ENCODE results near the gene UBE2E3.

DNA sequence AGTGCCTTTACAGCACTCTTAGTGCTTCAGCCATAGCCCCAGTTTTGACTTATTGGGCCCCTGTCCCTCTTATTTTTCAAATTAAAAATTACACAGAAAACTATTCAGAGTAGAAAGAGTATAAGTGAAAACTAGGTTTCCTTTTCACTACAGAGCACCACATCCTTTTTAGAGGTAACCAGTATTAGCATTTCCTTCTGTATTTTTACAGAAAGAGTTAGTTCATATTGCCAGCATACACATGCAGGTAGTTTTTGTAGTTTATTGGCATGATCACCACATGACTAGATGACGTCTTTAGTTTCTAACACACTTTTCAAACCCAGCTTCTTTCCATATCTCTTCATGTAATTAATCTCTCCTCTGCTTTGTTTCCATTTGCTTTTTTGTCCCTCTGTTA lies 66.4 kb downstream of the UBE2E3 start:
- TF ChIP-seq CTCF (IDR thresholded peaks at IDR 0.05; ENCODE audit: low read depth, low read length) (no peak), EZH2phosphoT487 (IDR thresholded peaks at IDR 0.05; ENCODE audit: low read depth) (no peak)
